MCF 10A (cell line): ENCODE measurements around the gene PTPRK. TPM values are rescaled to one million over a fixed set of nuclear protein-coding genes. Genes with fewer than 3 reads are reported as not detected.

Experiments used
- BruUV-seq: library from RNA; stranded (reverse); fragments of 400-500 nt; replicated peaks from 2 replicates; lab custom pipeline; 2021; lab: Mats Ljungman, UMichigan
- CTCF ChIA-PET: fragments of 300-600 bp; sonication (Branson Sonifier 250); formaldehyde crosslinking; extraction: SDS; loops from one replicate; lab custom pipeline; 2021; ENCODE audit warnings: antibody characterized with exemption, inconsistent platforms; lab: Yijun Ruan, JAX
- POLR2A ChIA-PET: fragments of 300-600, 350-650 bp; sonication (Branson Sonifier 250); formaldehyde crosslinking; extraction: SDS; loops from one replicate; lab custom pipeline; 2020; ENCODE audit warnings: antibody characterized with exemption, inconsistent platforms; lab: Yijun Ruan, JAX
- DNase-seq: peaks from one replicate; pipeline ENCODE4 v3.0.0-alpha.2; 2018; ENCODE audit not compliant: unreplicated experiment
- H3K27ac Mint-ChIP-seq: one replicate; pipeline ENCODE4 v1.8.0; 2022; ENCODE audit warnings: mild to moderate bottlenecking, low read depth, mixed read lengths; ENCODE audit not compliant: unreplicated experiment
- H3K27me3 Mint-ChIP-seq: one replicate; pipeline ENCODE4 v1.8.0; 2022; ENCODE audit warnings: mixed read lengths; ENCODE audit not compliant: insufficient read depth, unreplicated experiment
- H3K36me3 Mint-ChIP-seq: one replicate; pipeline ENCODE4 v1.8.0; 2022; ENCODE audit warnings: mild to moderate bottlenecking, moderate library complexity, mixed read lengths; ENCODE audit not compliant: insufficient read depth, unreplicated experiment
- H3K4me1 Mint-ChIP-seq: one replicate; pipeline ENCODE4 v1.8.0; 2022; ENCODE audit warnings: mixed read lengths; ENCODE audit not compliant: insufficient read depth, unreplicated experiment
- H3K4me3 Mint-ChIP-seq: one replicate; pipeline ENCODE4 v1.8.0; 2022; ENCODE audit warnings: mild to moderate bottlenecking, moderate library complexity, mixed read lengths; ENCODE audit not compliant: unreplicated experiment
- H3K9me3 Mint-ChIP-seq: one replicate; pipeline ENCODE4 v1.8.0; 2022; ENCODE audit warnings: mixed read lengths; ENCODE audit not compliant: unreplicated experiment
- intact Hi-C: fragments of 100-400 bp; cut with micrococcal nuclease; formaldehyde crosslinking; loops from 2 replicates; pipeline ENCODE4 v1.14.1; 2022
- total RNA-seq: library from RNA; stranded (reverse); gene quantifications from 2 replicates; pipeline ENCODE4 v1.2.3, GENCODE V29; 2022
- TF ChIP-seq, protein P1 (sequence below): fragments of 200-600 bp; IDR thresholded peaks from one replicate; pipeline ENCODE4 v1.8.0; 2022; ENCODE audit warnings: antibody characterized with exemption, mild to moderate bottlenecking; ENCODE audit not compliant: unreplicated experiment

PTPRK gene
- total RNA-seq, 1 experiment from 2014 or later = 50.2 TPM

DNA sequence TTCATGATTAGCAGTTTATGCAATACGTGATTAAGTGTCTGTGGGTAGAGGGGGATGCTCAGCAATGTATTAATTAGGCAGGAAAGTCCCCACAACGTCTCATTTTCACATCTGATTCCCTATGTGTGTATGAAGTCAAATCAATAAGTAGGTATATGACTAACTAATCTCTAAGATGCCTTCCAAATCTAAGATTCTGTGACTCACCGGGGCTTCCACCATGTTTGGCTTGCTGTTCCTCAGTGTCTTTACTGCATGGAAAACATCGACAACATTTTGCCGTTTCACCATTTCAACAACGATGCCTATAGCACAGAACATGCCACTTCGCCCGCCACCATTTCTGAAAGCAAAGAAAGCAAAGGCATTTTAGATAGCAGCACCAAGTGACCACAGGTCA, 547.6 kb downstream of the PTPRK start:
- BruUV-seq = no TSS peak
- H3K9me3 Mint-ChIP-seq = no peaks in the 10 kb centered on the region
- CTCF ChIA-PET = interaction anchor here (0.7 to 1.1 kb wide), 2 partner anchors 117 to 541 kb away, joined by 3 read pairs; no protein-coding TSS in a partner anchor
- TF ChIP-seq, protein P1, sequence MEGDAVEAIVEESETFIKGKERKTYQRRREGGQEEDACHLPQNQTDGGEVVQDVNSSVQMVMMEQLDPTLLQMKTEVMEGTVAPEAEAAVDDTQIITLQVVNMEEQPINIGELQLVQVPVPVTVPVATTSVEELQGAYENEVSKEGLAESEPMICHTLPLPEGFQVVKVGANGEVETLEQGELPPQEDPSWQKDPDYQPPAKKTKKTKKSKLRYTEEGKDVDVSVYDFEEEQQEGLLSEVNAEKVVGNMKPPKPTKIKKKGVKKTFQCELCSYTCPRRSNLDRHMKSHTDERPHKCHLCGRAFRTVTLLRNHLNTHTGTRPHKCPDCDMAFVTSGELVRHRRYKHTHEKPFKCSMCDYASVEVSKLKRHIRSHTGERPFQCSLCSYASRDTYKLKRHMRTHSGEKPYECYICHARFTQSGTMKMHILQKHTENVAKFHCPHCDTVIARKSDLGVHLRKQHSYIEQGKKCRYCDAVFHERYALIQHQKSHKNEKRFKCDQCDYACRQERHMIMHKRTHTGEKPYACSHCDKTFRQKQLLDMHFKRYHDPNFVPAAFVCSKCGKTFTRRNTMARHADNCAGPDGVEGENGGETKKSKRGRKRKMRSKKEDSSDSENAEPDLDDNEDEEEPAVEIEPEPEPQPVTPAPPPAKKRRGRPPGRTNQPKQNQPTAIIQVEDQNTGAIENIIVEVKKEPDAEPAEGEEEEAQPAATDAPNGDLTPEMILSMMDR = no peak
- no peak overlapping the region for H3K27ac Mint-ChIP-seq
- H3K4me3 Mint-ChIP-seq = no peak overlapping the region
- H3K27me3 Mint-ChIP-seq = no peaks in the 10 kb centered on the region
- POLR2A ChIA-PET = no interaction called here
- peaks cover 16% of the 10 kb centered on the region for H3K4me1 Mint-ChIP-seq
- peaks cover 27% of the 10 kb centered on the region for H3K36me3 Mint-ChIP-seq
- DNase-seq = no peak
- intact Hi-C loops = no loop called here

- Mint-ChIP-seq H3K27me3 (no peaks in the 10 kb centered on the region), H3K36me3 (peaks cover 28% of the 10 kb centered on the region), H3K9me3 (no peaks in the 10 kb centered on the region), H3K27ac (peak overlapping the region; percentile 59), H3K4me3 (peak overlapping the region; percentile 52), H3K4me1 (peaks cover 16% of the 10 kb centered on the region)
- DNase-seq = peak; percentile 35
- ChIA-PET CTCF (interaction anchor here (0.7 to 1.1 kb wide), 3 partner anchors 116 to 542 kb away, joined by 3 read pairs; no protein-coding TSS in a partner anchor), POLR2A (interaction anchor here (0.8 kb wide), 1 partner anchor 151 kb away, joined by 3 read pairs; no protein-coding TSS in a partner anchor)
- BruUV-seq = no TSS peak
- intact Hi-C loops = no loop called here
- TF ChIP-seq, protein P1 = no peak
Observed at GRCh38 chr6:127971945-127972391, 548.4 kb downstream of the PTPRK start.

DNA sequence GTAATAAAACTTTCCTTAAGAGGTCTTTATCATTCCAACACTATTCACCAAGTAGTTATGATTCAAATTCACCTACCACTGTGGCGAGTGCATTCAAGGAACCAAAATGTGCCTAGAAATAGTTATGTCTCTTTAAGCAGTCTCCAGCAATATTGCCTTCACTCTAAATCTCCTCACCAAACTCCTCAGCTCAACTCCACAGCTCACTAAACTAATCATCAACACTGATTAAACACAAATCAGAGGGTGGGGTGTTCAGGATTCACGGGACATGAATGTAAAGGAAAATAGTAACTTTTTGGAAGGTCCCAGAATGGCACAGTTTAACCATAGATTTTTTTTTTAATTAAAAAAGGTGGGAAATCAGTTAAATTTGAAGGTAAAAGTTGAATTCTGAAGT, 549.0 kb downstream of the PTPRK start:
- POLR2A ChIA-PET = interaction anchor here (0.7 to 0.8 kb wide), 2 partner anchors 152 to 271 kb away, joined by 3 read pairs; no protein-coding TSS in a partner anchor
- intact Hi-C loops = no loop called here
- TF ChIP-seq, protein P1 = no peak
- Mint-ChIP-seq H3K4me1 (peaks cover 16% of the 10 kb centered on the region), H3K27me3 (no peaks in the 10 kb centered on the region), H3K36me3 (peaks cover 28% of the 10 kb centered on the region), H3K4me3 (peak overlapping the region; percentile 52), H3K27ac (peak overlapping the region; percentile 59), H3K9me3 (no peaks in the 10 kb centered on the region)
- DNase-seq = no peak
- BruUV-seq = no TSS peak
- CTCF ChIA-PET = no interaction called here

- TF ChIP-seq, protein P1 = no peak
- no TSS peak for BruUV-seq
- ChIA-PET POLR2A (interaction anchor here (0.9 kb wide), 1 partner anchor 11 kb away, joined by 3 read pairs; no protein-coding TSS in a partner anchor), CTCF (no interaction called here)
- H3K27ac Mint-ChIP-seq = no peak overlapping the region
- peaks cover 26% of the 10 kb centered on the region for H3K36me3 Mint-ChIP-seq
- no peak for DNase-seq
- peaks cover 16% of the 10 kb centered on the region for H3K4me1 Mint-ChIP-seq
- H3K4me3 Mint-ChIP-seq = no peak overlapping the region
- no peaks in the 10 kb centered on the region for H3K27me3 Mint-ChIP-seq
- no peaks in the 10 kb centered on the region for H3K9me3 Mint-ChIP-seq
- intact Hi-C loops = no loop called here
Observed at GRCh38 chr6:127969701-127970100, 550.7 kb downstream of the PTPRK start.
